ENCODE results near the gene GLRA3.
"Not testable (repeated sequence)": the region's sequence is repeated elsewhere in the genome, so short reads cannot be mapped to it uniquely, and the experiment has no call there.

GLRA3 gene
- 0 reads per million in 4 experiments for total RNA-seq

- DNase-seq: no peak
These were observed at the start of gene GLRA3 for GRCh38 chr4:174828845-174829701. TSS of gene GLRA3 (minus strand) at chr4:174829247. CDS start at chr4:174828811, 436 bp downstream.

- DNase-seq: no peak
These were observed 45.9 kb upstream of the GLRA3 start for GRCh38 chr4:174874898-174875297.

- DNase-seq: no peak
These were observed 44.9 kb upstream of the GLRA3 start for GRCh38 chr4:174873931-174874330.

- DNase-seq: not testable (repeated sequence)
These were observed 44.1 kb upstream of the GLRA3 start for GRCh38 chr4:174873146-174873545.

- DNase-seq: no peak
These were observed 42.4 kb upstream of the GLRA3 start for GRCh38 chr4:174871407-174871806.

GRCh38 chr4:174870311-174870710 lies 41.3 kb upstream of the GLRA3 start:
- no peak for DNase-seq

DNA sequence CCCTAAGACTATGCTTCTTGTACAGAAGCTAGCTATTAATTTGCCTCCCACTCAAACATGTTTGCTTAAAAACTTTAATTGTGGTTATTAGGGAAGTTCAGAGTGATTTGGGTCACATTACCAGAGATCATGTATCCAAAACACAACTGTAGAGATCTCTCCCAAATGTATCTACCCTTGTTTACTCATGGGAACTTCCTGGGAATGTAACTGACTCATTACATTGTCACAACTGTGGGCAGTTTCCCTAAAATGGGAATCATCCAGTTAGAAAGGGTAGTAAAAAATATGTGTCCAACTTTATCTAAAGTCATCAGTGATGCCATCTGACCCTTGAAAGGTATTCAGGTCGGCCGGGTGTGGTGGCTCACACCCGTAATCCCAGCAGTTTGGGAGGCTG lies 40.3 kb upstream of the GLRA3 start:
- DNase-seq: no peak

- no peak for DNase-seq
These were observed 38.9 kb upstream of the GLRA3 start for GRCh38 chr4:174867903-174868302.

DNA sequence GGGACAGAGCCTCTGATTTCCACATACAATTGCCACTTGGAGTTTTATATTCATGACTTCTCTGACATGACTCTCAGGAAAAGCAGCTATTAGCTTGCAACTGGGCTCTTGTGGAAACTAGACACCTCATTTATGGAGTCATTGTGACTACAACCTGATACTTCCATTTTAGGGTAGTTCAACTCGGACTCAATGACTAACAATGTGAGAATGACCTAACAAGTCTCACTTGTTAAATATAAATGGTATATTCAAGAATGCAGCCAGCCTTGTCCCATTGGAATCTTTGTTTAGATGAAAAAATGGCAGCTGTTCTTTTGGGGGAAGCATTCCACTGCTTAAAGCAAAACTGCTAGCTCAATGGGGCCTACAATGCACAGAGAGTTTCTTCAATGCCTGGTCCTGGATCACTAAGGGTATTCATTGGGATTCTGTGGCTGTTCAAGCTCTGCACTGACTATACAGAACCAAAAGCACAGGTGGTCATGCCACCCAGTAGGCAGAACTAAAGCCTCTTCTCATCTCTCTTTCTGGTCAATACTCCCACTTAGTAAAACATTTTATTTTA lies 36.5 kb upstream of the GLRA3 start:
- no peak for DNase-seq

DNA sequence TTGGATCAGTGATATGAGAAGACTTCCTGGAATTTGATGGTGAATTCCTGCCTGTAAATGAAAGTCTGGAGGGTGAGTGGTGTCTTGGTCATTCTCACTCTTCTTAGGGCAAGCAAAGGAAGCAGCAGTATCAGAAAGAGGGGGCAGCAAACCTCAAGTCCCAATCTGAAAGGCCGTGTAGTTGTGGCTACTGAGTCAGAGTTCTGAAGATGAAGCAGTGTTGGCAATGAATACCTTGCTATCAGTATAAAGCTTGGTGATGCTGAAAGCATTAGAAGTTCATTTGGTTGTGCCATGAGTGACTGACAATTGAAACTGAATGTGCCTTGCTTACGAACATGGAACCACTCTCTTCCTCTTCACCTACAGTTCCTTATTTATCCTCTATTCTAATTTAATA lies 35.0 kb upstream of the GLRA3 start:
- no peak for DNase-seq

DNA sequence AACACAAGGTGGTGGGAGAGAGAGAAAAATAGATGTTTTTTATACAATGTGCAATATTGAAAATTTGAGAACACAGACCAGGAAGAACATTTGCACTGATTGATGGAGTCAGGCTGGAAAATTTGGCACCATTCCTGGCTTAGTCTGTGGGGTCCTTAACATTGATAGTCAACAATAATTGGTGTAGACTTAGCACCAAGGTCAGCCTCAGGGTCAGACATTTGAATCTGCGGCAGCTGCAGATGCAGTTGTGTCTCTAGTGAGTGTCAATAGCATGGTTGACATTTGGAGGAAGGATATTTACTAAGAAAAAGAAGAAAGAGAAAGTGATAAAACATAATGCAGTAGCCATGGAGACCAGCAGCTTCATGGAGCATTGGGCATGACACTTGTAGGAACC lies 31.5 kb upstream of the GLRA3 start:
- DNase-seq: no peak

GRCh38 chr4:174859904-174860303 lies 30.9 kb upstream of the GLRA3 start:
- no peak for DNase-seq

DNA sequence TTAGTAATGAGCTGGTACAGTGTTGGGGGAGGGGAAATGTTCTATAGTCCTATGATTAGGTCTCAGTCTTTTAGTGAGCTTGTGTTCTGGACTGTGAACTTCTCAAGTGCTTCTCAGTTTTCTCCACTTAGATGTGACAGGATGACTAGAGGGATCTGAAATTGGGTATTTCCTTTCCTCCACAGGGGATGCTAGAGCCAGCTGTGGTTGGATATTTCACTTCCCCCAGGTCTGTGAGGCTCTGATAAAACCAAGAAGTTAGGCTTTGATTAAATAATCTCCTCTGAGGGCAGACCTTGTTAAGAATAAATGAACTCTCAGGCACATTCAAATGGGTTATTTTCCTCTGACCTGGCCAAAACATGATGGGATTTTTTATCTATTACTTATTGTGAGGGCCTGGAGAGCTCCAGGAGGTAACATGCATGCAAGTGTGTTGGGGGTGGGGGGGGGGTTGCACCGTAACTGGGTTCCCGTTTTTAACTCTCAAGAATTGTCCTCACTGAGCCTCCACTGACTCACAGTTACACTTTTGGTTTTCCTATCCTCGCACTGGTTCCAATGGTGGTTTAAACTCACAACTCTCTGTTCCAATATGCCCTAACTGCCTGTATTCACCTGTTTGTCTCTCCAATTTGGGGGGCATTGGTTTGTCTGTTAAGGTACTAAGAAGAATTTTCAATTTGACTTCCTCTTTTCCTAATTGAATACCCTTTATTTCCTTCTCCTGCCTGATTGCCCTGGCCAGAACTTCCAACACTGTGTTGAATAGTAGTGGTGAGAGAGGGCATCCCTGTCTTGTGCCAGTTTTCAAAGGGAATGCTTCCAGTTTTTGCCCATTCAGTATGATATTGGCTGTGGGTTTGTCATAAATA lies 28.1 kb upstream of the GLRA3 start:
- DNase-seq: no peak

DNA sequence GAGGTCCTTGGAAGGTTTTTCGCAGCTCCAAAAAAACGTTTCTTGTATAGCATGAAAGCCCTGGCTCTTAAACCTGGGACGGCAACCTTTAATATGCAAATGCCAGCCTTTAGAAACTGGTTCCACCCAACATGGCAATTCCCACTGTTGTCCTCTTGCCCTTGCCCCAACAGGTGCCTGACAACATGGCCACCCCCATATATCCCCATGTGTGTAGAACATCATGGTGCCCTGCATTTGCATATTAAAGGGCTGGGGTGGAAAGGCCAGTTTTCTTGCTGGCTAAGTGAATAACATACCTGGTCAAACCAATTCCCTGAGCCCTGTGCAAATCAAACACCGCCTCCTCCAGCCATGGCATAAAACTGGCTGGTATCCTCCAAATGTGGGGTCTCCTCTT lies 26.0 kb upstream of the GLRA3 start:
- DNase-seq: no peak

- no peak for DNase-seq
These were observed 24.6 kb upstream of the GLRA3 start for GRCh38 chr4:174853629-174854028.

DNA sequence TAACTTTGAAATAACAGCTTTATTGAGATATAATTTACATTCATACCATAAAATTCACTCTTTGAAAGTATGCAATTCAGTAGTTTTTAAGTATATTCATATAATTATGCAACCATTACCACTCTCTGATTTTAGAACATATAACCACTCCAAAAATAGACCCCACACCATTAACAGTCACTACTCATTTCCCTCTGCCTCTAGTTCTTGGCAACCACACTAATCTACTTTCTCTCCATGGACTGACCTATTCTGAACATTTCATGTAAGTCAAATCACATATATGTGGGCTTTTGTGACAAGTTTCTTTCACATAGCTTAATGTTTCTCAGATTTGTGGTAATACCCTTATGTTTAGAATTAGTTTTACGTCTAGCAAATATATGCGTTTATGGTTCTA lies 19.5 kb upstream of the GLRA3 start:
- no peak for DNase-seq

DNA sequence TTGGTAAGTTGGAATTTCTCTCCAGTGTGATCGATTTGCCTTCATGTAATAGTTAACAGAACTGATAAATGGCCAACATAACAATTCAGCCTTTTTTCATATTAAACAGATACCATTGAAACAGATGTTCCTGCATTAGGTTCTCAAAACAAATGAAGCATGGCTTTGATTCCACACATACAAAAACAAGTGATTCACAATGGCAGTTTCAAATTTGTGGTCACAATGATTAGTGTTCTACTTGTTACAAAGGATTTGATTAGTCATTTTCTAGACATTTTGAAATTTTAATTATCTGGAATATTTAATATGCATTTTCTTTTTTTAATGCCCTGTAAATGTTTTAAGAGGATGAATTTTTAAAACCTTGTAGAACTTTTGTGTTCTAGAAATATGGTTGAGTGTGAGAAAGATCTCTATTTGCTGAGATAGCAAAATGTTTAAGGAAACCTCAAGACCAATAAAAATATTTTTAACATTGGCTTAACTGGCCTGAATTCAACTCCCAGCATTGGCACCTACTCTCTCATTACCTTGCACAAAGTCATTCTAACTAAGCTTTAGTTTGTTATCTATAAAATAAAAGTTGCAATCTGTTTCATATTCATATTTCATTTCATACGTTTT lies 18.9 kb upstream of the GLRA3 start:
- no peak for DNase-seq

GRCh38 chr4:174835536-174835935 lies 6.5 kb upstream of the GLRA3 start:
- DNase-seq: no peak

- DNase-seq: no peak
These were observed 5.4 kb upstream of the GLRA3 start for GRCh38 chr4:174834477-174834876.

DNA sequence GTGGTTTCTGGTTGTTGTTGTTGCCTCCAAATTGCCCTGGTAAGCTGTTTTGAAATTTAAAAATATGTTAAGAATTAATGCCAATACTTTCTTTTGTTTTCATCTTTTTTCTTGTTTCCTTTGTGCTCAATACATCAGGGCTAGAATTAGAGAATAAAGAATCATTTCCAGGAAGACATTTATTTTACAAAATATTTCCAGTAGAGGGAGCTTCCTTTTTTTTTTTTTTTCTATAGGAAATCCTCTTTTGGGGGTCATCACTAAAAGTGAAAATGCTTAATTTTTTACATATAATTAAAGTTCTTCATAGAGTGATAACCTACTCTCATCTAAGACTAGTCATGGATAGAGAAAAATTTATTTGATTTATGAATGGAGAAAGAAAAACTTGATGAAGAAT lies 2.4 kb downstream of the GLRA3 start:
- no peak for DNase-seq

DNA sequence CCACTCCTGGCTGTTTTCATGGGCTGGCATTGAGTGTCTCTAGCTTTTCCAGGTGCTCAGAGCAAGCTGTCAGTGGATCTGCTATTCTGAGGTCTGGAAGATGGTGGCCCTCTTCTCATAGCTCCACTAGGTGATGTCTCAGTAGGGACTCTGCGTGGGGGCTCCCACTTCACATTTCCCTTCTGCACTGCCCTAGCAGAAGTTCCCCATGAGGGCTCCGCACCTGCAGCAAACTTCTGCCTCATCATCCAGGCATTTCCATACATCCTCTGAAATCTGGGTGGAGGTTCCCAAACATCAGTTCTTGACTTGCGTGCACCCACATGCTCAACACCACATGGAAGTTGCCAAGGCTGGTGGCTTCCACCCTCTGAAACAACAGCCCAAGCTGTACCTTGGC lies 13.8 kb downstream of the GLRA3 start:
- DNase-seq: no peak

DNA sequence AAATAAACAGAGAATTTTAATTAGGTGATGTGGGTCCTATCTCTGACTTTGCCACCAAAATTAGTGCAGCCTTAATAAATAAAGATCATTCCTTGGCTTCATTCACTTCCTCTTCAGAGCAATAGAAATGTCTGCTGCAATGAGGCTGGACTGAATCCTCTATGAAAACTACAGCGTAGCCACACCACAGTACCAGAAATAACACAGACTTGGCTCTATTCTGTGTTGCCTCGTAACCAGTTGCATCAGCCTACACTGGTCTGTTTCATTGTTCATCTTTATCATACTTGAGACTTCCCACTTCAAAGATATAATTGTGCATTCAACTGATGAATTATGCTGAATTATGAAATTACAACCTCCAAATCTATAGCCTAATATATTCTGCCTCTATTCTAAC lies 15.8 kb downstream of the GLRA3 start:
- no peak for DNase-seq

DNA sequence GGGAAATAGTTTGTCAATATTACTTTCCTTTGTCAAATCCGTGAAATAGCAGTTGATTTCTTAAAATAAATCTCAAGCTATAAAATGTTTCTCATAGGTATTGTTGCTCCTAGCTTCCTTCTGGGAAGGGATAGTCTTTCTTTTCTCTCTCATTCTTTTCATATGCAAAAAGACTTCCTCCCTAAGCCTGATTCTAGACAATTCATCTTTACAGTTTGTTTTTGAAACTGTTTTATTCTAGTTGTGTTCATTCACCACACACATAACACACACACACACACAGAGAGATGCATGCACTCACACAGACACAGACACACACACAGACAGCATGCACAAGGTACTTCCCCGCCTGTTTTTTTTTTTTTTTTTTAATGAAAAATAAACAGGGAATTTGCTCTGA lies 18.2 kb downstream of the GLRA3 start:
- DNase-seq: no peak

Data from effector CD8-positive, alpha-beta T cell (primary cell).